Testis (tissue), 3 donors: ENCODE data around the gene PRELP. TPM values are rescaled to one million over a fixed set of nuclear protein-coding genes. Genes with fewer than 3 reads are reported as not detected.

Experiments
- DNase-seq: peaks from one replicate; pipeline ENCODE4 v3.0.0-alpha.2; 2019
- H3K27ac ChIP-seq, 2 donors: fragments of 200-600 bp; sonication (generic); one replicate each; pipeline ENCODE4 v1.5.1; 2019
- H3K27me3 ChIP-seq: fragments of 200-600 bp; sonication (generic); one replicate; pipeline ENCODE4 v1.5.1; 2019
- H3K36me3 ChIP-seq: fragments of 200-600 bp; sonication (generic); one replicate; pipeline ENCODE4 v1.5.1; 2017; ENCODE audit warnings: low read depth; ENCODE audit errors: missing control alignments
- H3K4me1 ChIP-seq: fragments of 200-600 bp; sonication (generic); one replicate; pipeline ENCODE4 v1.5.1; 2019
- H3K4me3 ChIP-seq, 2 donors: fragments of 200-600 bp; sonication (generic); one replicate each; pipeline ENCODE4 v1.5.1; 2017 to 2019
- H3K9me3 ChIP-seq: fragments of 200-600 bp; sonication (generic); one replicate; pipeline ENCODE4 v1.5.1; 2017
- CTCF ChIP-seq, 3 experiments: fragments of 450-650 bp in 2 of 3; fragments of 200-600 bp in 1 of 3; sonication (generic) in 1 of 3; IDR thresholded peaks; one replicate each; pipeline ENCODE4 v1.5.1; 2016 to 2019; ENCODE audit warnings: antibody characterized with exemption in 3 of 3, mild to moderate bottlenecking in 2 of 3, moderate library complexity in 1 of 3
- POLR2A ChIP-seq: fragments of 450-650 bp; IDR thresholded peaks from one replicate; pipeline ENCODE4 v1.6.1; 2017; ENCODE audit warnings: antibody characterized with exemption, mild to moderate bottlenecking, moderate library complexity
- WGBS, 2 donors: methylation state at CpG; one replicate each; pipeline ENCODE4 v1.1.5; 2018; 5-methylcytosine and 5-hydroxymethylcytosine counted together
- intact Hi-C: fragments of 100-400 bp; cut with DNase I; formaldehyde crosslinking; loops from one replicate; pipeline ENCODE4 v1.15.1; 2023; ENCODE audit warnings: low total_unique reads
- polyA plus RNA-seq: library from polyadenylated mRNA; stranded (reverse); fragments of 350-450 nt; fragmentation: Illumina TruSeq; extraction: RNeasy Lipid Tissue Mini Kit (QIAGEN cat#74804); gene quantifications from one replicate; pipeline ENCODE4 v1.2.3, GENCODE V29; 2014; ENCODE audit warnings: low read depth, low replicate concordance; ENCODE audit not compliant: insufficient read depth
- total RNA-seq, 2 donors: library from RNA; depleted of rRNA; stranded (reverse); fragments of >200 nt; gene quantifications; one replicate each; pipeline ENCODE4 v1.2.3, GENCODE V29; 2016

The PRELP gene
- total and polyA plus RNA-seq, 3 donors from 2014 or later: 9.6 to 26.5 (median 10.0) TPM

- no peaks in the 10 kb centered on the region for H3K4me1 ChIP-seq
- H3K4me3 ChIP-seq: no peak within 1 kb of the TSS
- H3K27ac ChIP-seq: no peak within 1 kb of the TSS
- H3K9me3 ChIP-seq: no peaks in the 10 kb centered on the region
- DNase-seq: no peak
- no peak for TF ChIP-seq POLR2A
- no peak for TF ChIP-seq CTCF (IDR thresholded peaks at IDR 0.05)
- intact Hi-C loops: no loop called here
- H3K36me3 ChIP-seq: no peaks in the 10 kb centered on the region
- no peaks in the 10 kb centered on the region for H3K27me3 ChIP-seq
- 85 to 88% methylated on average over 5 of the region's 5 CpGs for WGBS, 2 donors
These were observed 18.3 kb downstream of the PRELP start, which contains the start of gene OPTC for GRCh38 chr1:203493901-203494300. OPTC (plus strand) TSS chr1:203494153; CDS start chr1:203496006, 1,853 bp downstream.

- intact Hi-C loops: no loop called here
- TF ChIP-seq POLR2A (no peak), CTCF (IDR thresholded peaks at IDR 0.05) (no peak)
- H3K27ac ChIP-seq: no peak overlapping the region
- H3K27me3 ChIP-seq: no peaks in the 10 kb centered on the region
- DNase-seq: no peak
- H3K4me1 ChIP-seq: no peaks in the 10 kb centered on the region
- H3K9me3 ChIP-seq: no peaks in the 10 kb centered on the region
- WGBS, 2 donors: 72 to 82% methylated on average over 6 to 7 of the region's 7 CpGs
- H3K36me3 ChIP-seq: no peaks in the 10 kb centered on the region
- H3K4me3 ChIP-seq: no peak overlapping the region
These were observed 20.2 kb downstream of the PRELP start for GRCh38 chr1:203495845-203496244.

- 88 to 90% methylated on average over 5 of the region's 5 CpGs for WGBS, 2 donors
- Histone ChIP-seq H3K36me3 (no peaks in the 10 kb centered on the region), H3K27me3 (no peaks in the 10 kb centered on the region), H3K4me3 (no peak overlapping the region), H3K9me3 (no peaks in the 10 kb centered on the region), H3K4me1 (no peaks in the 10 kb centered on the region), H3K27ac (no peak overlapping the region)
- TF ChIP-seq CTCF (IDR thresholded peaks at IDR 0.05): no peak
- TF ChIP-seq POLR2A: no peak
- intact Hi-C loops: no loop called here
- DNase-seq: no peak
These were observed 21.7 kb downstream of the PRELP start for GRCh38 chr1:203497269-203497777.

- H3K4me1 ChIP-seq: peaks cover 2% of the 10 kb centered on the region
- no peak overlapping the region for H3K27ac ChIP-seq
- 87 to 97% methylated on average over 7 of the region's 7 CpGs for WGBS, 2 donors
- H3K27me3 ChIP-seq: no peaks in the 10 kb centered on the region
- no peaks in the 10 kb centered on the region for H3K9me3 ChIP-seq
- intact Hi-C loops: loop anchor here (5.0 to 10.0 kb wide), 2 partner anchors 135 to 203 kb away; no protein-coding TSS in a partner anchor
- no peak for TF ChIP-seq CTCF (IDR thresholded peaks at IDR 0.05)
- no peak for TF ChIP-seq POLR2A
- no peak overlapping the region for H3K4me3 ChIP-seq
- DNase-seq: no peak
- no peaks in the 10 kb centered on the region for H3K36me3 ChIP-seq
These were observed 24.2 kb downstream of the PRELP start for GRCh38 chr1:203499643-203500278.

- Histone ChIP-seq H3K4me3 (no peak overlapping the region), H3K27me3 (no peaks in the 10 kb centered on the region), H3K4me1 (peaks cover 2% of the 10 kb centered on the region), H3K27ac (no peak overlapping the region), H3K36me3 (no peaks in the 10 kb centered on the region), H3K9me3 (no peaks in the 10 kb centered on the region)
- intact Hi-C loops: loop anchor here (5.0 to 10.0 kb wide), 2 partner anchors 135 to 202 kb away; no protein-coding TSS in a partner anchor
- TF ChIP-seq CTCF (IDR thresholded peaks at IDR 0.05) (no peak), POLR2A (no peak)
- no peak for DNase-seq
- 87 to 94% methylated on average over 1 of the region's 1 CpG for WGBS, 2 donors
These were observed 24.7 kb downstream of the PRELP start for GRCh38 chr1:203500279-203500678.
